Neural cell (in vitro differentiated cells): ENCODE measurements around the gene SLC28A1. TPM values are rescaled to one million over a fixed set of nuclear protein-coding genes. Genes with fewer than 3 reads are reported as not detected.

ENCODE experiments used
- H2AFZ ChIP-seq: fragments of 200-600, 300-800 bp; sonication (generic), shearing (Covaris generic); 2 replicates; pipeline ENCODE4 v1.6.0; 2014; ENCODE audit warnings: low read depth, mild to moderate bottlenecking, antibody characterized with exemption, low read length, moderate library complexity
- H3F3A ChIP-seq: fragments of 200-600 bp; shearing (Covaris generic); 2 replicates; pipeline ENCODE4 v1.6.1; 2016; ENCODE audit warnings: mild to moderate bottlenecking, moderate library complexity, mixed read lengths, antibody characterized with exemption, low read length; ENCODE audit not compliant: insufficient read depth, poor library complexity, severe bottlenecking
- H3K27ac ChIP-seq: fragments of 200-600, 300-800 bp; sonication (generic), shearing (Covaris generic); 2 replicates; pipeline ENCODE4 v1.5.1; 2014; ENCODE audit warnings: mild to moderate bottlenecking, low read length, moderate library complexity
- H3K27me3 ChIP-seq: fragments of 300-800, 200-600 bp; sonication (generic), shearing (Covaris generic); 2 replicates; pipeline ENCODE4 v1.6.0; 2014; ENCODE audit warnings: mild to moderate bottlenecking, low read depth, low read length, moderate library complexity; ENCODE audit not compliant: insufficient read depth
- H3K36me3 ChIP-seq: fragments of 300-800, 200-600 bp; sonication (generic), shearing (Covaris generic); 2 replicates; pipeline ENCODE4 v1.5.1; 2014; ENCODE audit warnings: mild to moderate bottlenecking, antibody characterized with exemption, low read length, moderate library complexity; ENCODE audit not compliant: insufficient read depth
- H3K4me2 ChIP-seq: fragments of 300-800, 200-600 bp; sonication (generic), shearing (Covaris generic); 2 replicates; pipeline ENCODE4 v1.6.0; 2014; ENCODE audit warnings: mild to moderate bottlenecking, low read length
- H3K4me3 ChIP-seq: fragments of 300-800, 200-600 bp; sonication (generic), shearing (Covaris generic); 2 replicates; pipeline ENCODE4 v1.5.1; 2014; ENCODE audit warnings: mild to moderate bottlenecking, low read length, moderate library complexity
- H3K79me2 ChIP-seq: fragments of 200-600 bp; shearing (Covaris generic); replicated peaks from 2 replicates; pipeline ENCODE4 v1.6.0; 2014; ENCODE audit warnings: mild to moderate bottlenecking, low read length, moderate library complexity; ENCODE audit not compliant: insufficient read depth
- H3K9ac ChIP-seq: fragments of 300-800, 200-600 bp; sonication (generic), shearing (Covaris generic); 2 replicates; pipeline ENCODE4 v1.6.1; 2016; ENCODE audit warnings: mild to moderate bottlenecking, low read length, mixed read lengths
- H3K9me2 ChIP-seq: fragments of 200-600 bp; shearing (Covaris generic); 2 replicates; pipeline ENCODE4 v1.6.1; 2016; ENCODE audit warnings: mild to moderate bottlenecking, low read length, mixed read lengths; ENCODE audit not compliant: insufficient read depth
- H3K9me3 ChIP-seq: fragments of 200-600, 300-800 bp; sonication (generic), shearing (Covaris generic); 2 replicates; pipeline ENCODE4 v1.6.1; 2016; ENCODE audit warnings: mild to moderate bottlenecking, mixed run types, low read length, moderate library complexity, mixed read lengths
- H4K20me1 ChIP-seq: fragments of 200-600 bp; shearing (Covaris generic); 2 replicates; pipeline ENCODE4 v1.6.1; 2016; ENCODE audit warnings: mild to moderate bottlenecking, mixed run types; ENCODE audit not compliant: insufficient read depth
- EP300 ChIP-seq: fragments of 450-650 bp; conservative IDR thresholded peaks from 2 replicates; pipeline ENCODE4 v1.6.1; 2014; ENCODE audit warnings: antibody characterized with exemption, mild to moderate bottlenecking, moderate library complexity; ENCODE audit not compliant: poor library complexity, severe bottlenecking
- EZH2 ChIP-seq: fragments of 200-600, 300-800 bp; shearing (Covaris generic), sonication (generic); IDR thresholded peaks from 2 replicates; pipeline ENCODE4 v1.6.1; 2014; ENCODE audit warnings: antibody characterized with exemption, low read length, borderline replicate concordance, mild to moderate bottlenecking; ENCODE audit not compliant: insufficient read depth, poor library complexity, severe bottlenecking
- MXI1 ChIP-seq: fragments of 450-650 bp; conservative IDR thresholded peaks from 2 replicates; pipeline ENCODE4 v1.6.1; 2014; ENCODE audit warnings: antibody characterized with exemption, mild to moderate bottlenecking; ENCODE audit not compliant: poor library complexity, severe bottlenecking
- POLR2AphosphoS5 ChIP-seq: IDR thresholded peaks from 2 replicates; pipeline ENCODE4 v1.6.1; 2012
- RAD21 ChIP-seq: fragments of 450-650 bp; conservative IDR thresholded peaks from 2 replicates; pipeline ENCODE4 v1.6.1; 2014; ENCODE audit warnings: antibody characterized with exemption, mild to moderate bottlenecking, moderate library complexity
- SMC3 ChIP-seq: fragments of 450-650 bp; conservative IDR thresholded peaks from 2 replicates; pipeline ENCODE4 v1.6.1; 2014; ENCODE audit warnings: antibody characterized with exemption, mild to moderate bottlenecking, moderate library complexity; ENCODE audit not compliant: poor library complexity
- TAF1 ChIP-seq: IDR thresholded peaks from 2 replicates; pipeline ENCODE4 v1.6.1; 2012; ENCODE audit warnings: low read depth
- polyA plus RNA-seq: library from polyadenylated mRNA; depleted of rRNA; stranded (reverse); fragments of >200 nt; gene quantifications from 2 replicates; pipeline ENCODE4 v1.2.3, GENCODE V29; 2014
- TF ChIP-seq, protein P1 (sequence below): IDR thresholded peaks from 2 replicates; pipeline ENCODE4 v1.6.1; 2012; ENCODE audit warnings: borderline replicate concordance
- TF ChIP-seq, protein P2 (sequence below): fragments of 450-650 bp; IDR thresholded peaks from 2 replicates; pipeline ENCODE4 v1.5.1; 2014; ENCODE audit warnings: antibody characterized with exemption, mild to moderate bottlenecking, moderate library complexity; ENCODE audit not compliant: poor library complexity, severe bottlenecking

Gene SLC28A1
- polyA plus RNA-seq, 1 donor from 2014 or later: not detected

DNA sequence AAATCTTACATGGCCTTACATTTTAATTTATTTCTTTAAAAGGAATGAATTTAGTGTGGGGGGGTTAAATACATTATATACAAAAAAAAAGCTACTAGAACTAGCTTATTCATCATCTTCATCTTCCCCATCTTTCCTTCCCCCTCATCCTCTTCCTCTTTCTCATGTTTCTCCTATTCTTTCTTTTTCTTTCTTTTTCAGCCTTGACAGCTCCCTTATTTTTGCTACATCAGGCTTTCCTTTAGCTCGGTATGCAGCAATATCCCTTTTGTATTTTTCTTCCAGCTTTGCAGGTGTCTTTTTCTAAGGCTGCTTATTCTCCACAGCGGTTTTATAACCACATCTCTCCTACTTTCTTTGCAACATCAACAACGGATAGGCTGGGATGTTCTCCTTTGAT is 55.9 kb downstream of the SLC28A1 start:
- Histone ChIP-seq H2AFZ (no peak overlapping the region), H3K4me3 (no peak overlapping the region)
- no peak for TF ChIP-seq EP300
- no peak for TF ChIP-seq SMC3
- TF ChIP-seq POLR2AphosphoS5: no peak
- TF ChIP-seq EZH2: no peak
- TF ChIP-seq, protein P1, sequence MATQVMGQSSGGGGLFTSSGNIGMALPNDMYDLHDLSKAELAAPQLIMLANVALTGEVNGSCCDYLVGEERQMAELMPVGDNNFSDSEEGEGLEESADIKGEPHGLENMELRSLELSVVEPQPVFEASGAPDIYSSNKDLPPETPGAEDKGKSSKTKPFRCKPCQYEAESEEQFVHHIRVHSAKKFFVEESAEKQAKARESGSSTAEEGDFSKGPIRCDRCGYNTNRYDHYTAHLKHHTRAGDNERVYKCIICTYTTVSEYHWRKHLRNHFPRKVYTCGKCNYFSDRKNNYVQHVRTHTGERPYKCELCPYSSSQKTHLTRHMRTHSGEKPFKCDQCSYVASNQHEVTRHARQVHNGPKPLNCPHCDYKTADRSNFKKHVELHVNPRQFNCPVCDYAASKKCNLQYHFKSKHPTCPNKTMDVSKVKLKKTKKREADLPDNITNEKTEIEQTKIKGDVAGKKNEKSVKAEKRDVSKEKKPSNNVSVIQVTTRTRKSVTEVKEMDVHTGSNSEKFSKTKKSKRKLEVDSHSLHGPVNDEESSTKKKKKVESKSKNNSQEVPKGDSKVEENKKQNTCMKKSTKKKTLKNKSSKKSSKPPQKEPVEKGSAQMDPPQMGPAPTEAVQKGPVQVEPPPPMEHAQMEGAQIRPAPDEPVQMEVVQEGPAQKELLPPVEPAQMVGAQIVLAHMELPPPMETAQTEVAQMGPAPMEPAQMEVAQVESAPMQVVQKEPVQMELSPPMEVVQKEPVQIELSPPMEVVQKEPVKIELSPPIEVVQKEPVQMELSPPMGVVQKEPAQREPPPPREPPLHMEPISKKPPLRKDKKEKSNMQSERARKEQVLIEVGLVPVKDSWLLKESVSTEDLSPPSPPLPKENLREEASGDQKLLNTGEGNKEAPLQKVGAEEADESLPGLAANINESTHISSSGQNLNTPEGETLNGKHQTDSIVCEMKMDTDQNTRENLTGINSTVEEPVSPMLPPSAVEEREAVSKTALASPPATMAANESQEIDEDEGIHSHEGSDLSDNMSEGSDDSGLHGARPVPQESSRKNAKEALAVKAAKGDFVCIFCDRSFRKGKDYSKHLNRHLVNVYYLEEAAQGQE: no peak
- TF ChIP-seq RAD21: no peak
- TF ChIP-seq TAF1: no peak
- TF ChIP-seq, protein P2, sequence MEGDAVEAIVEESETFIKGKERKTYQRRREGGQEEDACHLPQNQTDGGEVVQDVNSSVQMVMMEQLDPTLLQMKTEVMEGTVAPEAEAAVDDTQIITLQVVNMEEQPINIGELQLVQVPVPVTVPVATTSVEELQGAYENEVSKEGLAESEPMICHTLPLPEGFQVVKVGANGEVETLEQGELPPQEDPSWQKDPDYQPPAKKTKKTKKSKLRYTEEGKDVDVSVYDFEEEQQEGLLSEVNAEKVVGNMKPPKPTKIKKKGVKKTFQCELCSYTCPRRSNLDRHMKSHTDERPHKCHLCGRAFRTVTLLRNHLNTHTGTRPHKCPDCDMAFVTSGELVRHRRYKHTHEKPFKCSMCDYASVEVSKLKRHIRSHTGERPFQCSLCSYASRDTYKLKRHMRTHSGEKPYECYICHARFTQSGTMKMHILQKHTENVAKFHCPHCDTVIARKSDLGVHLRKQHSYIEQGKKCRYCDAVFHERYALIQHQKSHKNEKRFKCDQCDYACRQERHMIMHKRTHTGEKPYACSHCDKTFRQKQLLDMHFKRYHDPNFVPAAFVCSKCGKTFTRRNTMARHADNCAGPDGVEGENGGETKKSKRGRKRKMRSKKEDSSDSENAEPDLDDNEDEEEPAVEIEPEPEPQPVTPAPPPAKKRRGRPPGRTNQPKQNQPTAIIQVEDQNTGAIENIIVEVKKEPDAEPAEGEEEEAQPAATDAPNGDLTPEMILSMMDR: no peak
- no peak for TF ChIP-seq MXI1

DNA sequence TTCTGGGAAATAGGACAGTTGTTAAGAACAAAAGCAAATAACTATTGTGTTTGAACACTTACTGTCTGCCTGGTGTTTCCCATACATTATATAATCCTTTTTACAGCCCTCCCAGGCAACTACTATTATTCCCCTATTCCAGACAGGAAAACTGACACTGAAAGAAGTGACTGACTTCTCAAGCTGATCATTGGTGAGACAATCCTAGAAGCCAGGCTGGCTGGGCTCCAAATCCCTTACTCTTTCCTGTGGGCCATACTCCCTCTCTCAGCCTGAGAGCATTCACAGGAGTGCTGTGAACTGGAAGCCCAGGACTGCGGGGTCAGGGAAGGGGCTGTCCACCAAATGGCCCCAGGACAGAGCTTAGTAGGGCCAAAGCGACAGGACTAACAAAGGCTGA is 58.0 kb downstream of the SLC28A1 start:
- Histone ChIP-seq H3K9me2 (no peaks in the 10 kb centered on the region), H3K4me3 (no peak overlapping the region), H3K36me3 (no peaks in the 10 kb centered on the region), H3K9ac (no peak overlapping the region), H3K9me3 (no peaks in the 10 kb centered on the region), H2AFZ (no peak overlapping the region), H3K27ac (no peak overlapping the region), H4K20me1 (no peaks in the 10 kb centered on the region), H3F3A (no peaks in the 10 kb centered on the region), H3K27me3 (no peaks in the 10 kb centered on the region), H3K79me2 (no peaks in the 10 kb centered on the region), H3K4me2 (no peak overlapping the region)
- TF ChIP-seq EP300 (no peak), POLR2AphosphoS5 (no peak), MXI1 (no peak), SMC3 (no peak), RAD21 (no peak), EZH2 (no peak), TAF1 (no peak)
- TF ChIP-seq, protein P1: no peak
- TF ChIP-seq, protein P2: no peak

More for the DNA sequence above, 55.9 kb downstream of the SLC28A1 start:
- Histone ChIP-seq H3K36me3 (no peaks in the 10 kb centered on the region), H4K20me1 (no peaks in the 10 kb centered on the region), H3K79me2 (no peaks in the 10 kb centered on the region), H3K9me2 (no peaks in the 10 kb centered on the region), H3K4me2 (no peak overlapping the region), H3F3A (no peaks in the 10 kb centered on the region), H3K27me3 (no peaks in the 10 kb centered on the region), H3K9me3 (no peaks in the 10 kb centered on the region), H3K9ac (no peak overlapping the region), H3K27ac (no peak overlapping the region)
